IMR-90 (cell line): ENCODE results near the gene DAB1. TPM values are rescaled to one million over a fixed set of nuclear protein-coding genes. Genes with fewer than 3 reads are reported as not detected.

ENCODE experiments used
- ATAC-seq: fragments of 200-7000 bp; cut with Tn5 transposase; 2 replicates; pipeline ENCODE4 v1.9.1; 2020; ENCODE audit warnings: low read depth, mild to moderate bottlenecking, moderate library complexity
- BruUV-seq: library from RNA; stranded (reverse); fragments of 400-500 nt; replicated peaks from 2 replicates; lab custom pipeline; 2021; lab: Mats Ljungman, UMichigan
- CTCF ChIA-PET: fragments of 300-600 bp; formaldehyde crosslinking; extraction: SDS; loops from one replicate; lab custom pipeline; 2021; ENCODE audit warnings: antibody characterized with exemption; lab: Yijun Ruan, JAX
- POLR2A ChIA-PET: fragments of 300-600 bp; sonication (Branson Sonifier 250); formaldehyde crosslinking; loops from one replicate; lab custom pipeline; 2022; ENCODE audit warnings: antibody characterized with exemption; ENCODE audit not compliant: unreplicated experiment; lab: Charles Lee
- DNase-seq: peaks from one replicate; pipeline ENCODE4 v3.0.0; 2013
- H2AFZ ChIP-seq: replicated peaks from 2 replicates; pipeline ENCODE3; 2013; ENCODE audit warnings: low read length, mild to moderate bottlenecking; ENCODE audit not compliant: poor library complexity
- H2AK5ac ChIP-seq: 2 replicates; pipeline ENCODE4 v1.6.1; 2013; ENCODE audit warnings: low read depth, low read length, inconsistent platforms
- H2AK9ac ChIP-seq: replicated peaks from 2 replicates; pipeline ENCODE3; 2013; ENCODE audit warnings: mild to moderate bottlenecking, low read depth, low read length, moderate library complexity; ENCODE audit not compliant: poor library complexity
- H2BK120ac ChIP-seq: 2 replicates; pipeline ENCODE4 v1.6.1; 2013; ENCODE audit warnings: low read depth, low read length, inconsistent platforms
- H2BK15ac ChIP-seq: 3 replicates; pipeline ENCODE4 v1.6.1; 2013; ENCODE audit warnings: low read depth, low read length, inconsistent platforms
- H2BK20ac ChIP-seq: 2 replicates; pipeline ENCODE4 v1.6.1; 2013; ENCODE audit warnings: low read depth, mild to moderate bottlenecking, inconsistent platforms, low read length, moderate library complexity
- H2BK5ac ChIP-seq: 2 replicates; pipeline ENCODE4 v1.6.1; 2013; ENCODE audit warnings: mild to moderate bottlenecking, low read depth, low read length, inconsistent platforms; ENCODE audit not compliant: poor library complexity, severe bottlenecking
- H3K14ac ChIP-seq: replicated peaks from 2 replicates; pipeline ENCODE4 v1.6.1; 2013; ENCODE audit warnings: low read depth, low read length, inconsistent platforms
- H3K18ac ChIP-seq: 2 replicates; pipeline ENCODE4 v1.6.1; 2013; ENCODE audit warnings: low read depth, low read length, control low read depth
- H3K23ac ChIP-seq: 2 replicates; pipeline ENCODE4 v1.6.1; 2013; ENCODE audit warnings: low read depth, low read length, inconsistent platforms
- H3K27ac ChIP-seq: 2 replicates; pipeline ENCODE4 v1.5.1; 2013; ENCODE audit warnings: mild to moderate bottlenecking, control low read depth, low read length; ENCODE audit not compliant: insufficient read depth
- H3K27me3 ChIP-seq: 2 replicates; pipeline ENCODE4 v1.6.1; 2013; ENCODE audit warnings: low read length; ENCODE audit not compliant: control insufficient read depth, insufficient read depth
- H3K36me3 ChIP-seq: 2 replicates; pipeline ENCODE4 v1.6.1; 2013; ENCODE audit warnings: low read length, mixed read lengths; ENCODE audit not compliant: control insufficient read depth, insufficient read depth
- H3K4ac ChIP-seq: 2 replicates; pipeline ENCODE4 v1.6.1; 2013; ENCODE audit warnings: low read depth, low read length, inconsistent platforms
- H3K4me1 ChIP-seq: 2 replicates; pipeline ENCODE4 v1.6.1; 2013; ENCODE audit warnings: low read length, mixed read lengths; ENCODE audit not compliant: control insufficient read depth, insufficient read depth
- H3K4me2 ChIP-seq: 2 replicates; pipeline ENCODE4 v1.6.1; 2013; ENCODE audit warnings: low read depth, mild to moderate bottlenecking, control low read depth, low read length, moderate library complexity
- H3K4me3 ChIP-seq: 2 replicates; pipeline ENCODE4 v1.5.1; 2013; ENCODE audit warnings: low read depth, mild to moderate bottlenecking, control low read depth, low read length, moderate library complexity; ENCODE audit not compliant: insufficient read depth
- H3K56ac ChIP-seq: 2 replicates; pipeline ENCODE4 v1.6.1; 2013; ENCODE audit warnings: low read length, inconsistent platforms; ENCODE audit not compliant: insufficient read depth; ENCODE audit errors: extremely low read depth
- H3K79me1 ChIP-seq, 2 experiments: 2 replicates each; pipeline ENCODE4 v1.6.1; 2013; ENCODE audit warnings: low read length in 2 of 2, inconsistent platforms in 1 of 2, low read depth in 1 of 2
- H3K9ac ChIP-seq: 2 replicates; pipeline ENCODE4 v1.6.1; 2013; ENCODE audit warnings: low read depth, low read length, control low read depth
- H3K9me1 ChIP-seq: 2 replicates; pipeline ENCODE4 v1.6.1; 2013; ENCODE audit warnings: low read length, inconsistent platforms; ENCODE audit not compliant: insufficient read depth
- H3K9me3 ChIP-seq: 2 replicates; pipeline ENCODE4 v1.6.1; 2013; ENCODE audit warnings: low read length; ENCODE audit not compliant: control insufficient read depth, insufficient read depth
- H4K20me1 ChIP-seq: 2 replicates; pipeline ENCODE4 v1.6.1; 2013; ENCODE audit warnings: low read length, inconsistent platforms; ENCODE audit not compliant: insufficient read depth
- H4K5ac ChIP-seq: 2 replicates; pipeline ENCODE4 v1.6.1; 2013; ENCODE audit warnings: mild to moderate bottlenecking, low read depth, low read length, control low read depth
- H4K8ac ChIP-seq, 2 experiments: 2 replicates each; pipeline ENCODE4 v1.6.1; 2013; ENCODE audit warnings: low read depth in 2 of 2, low read length in 2 of 2, control low read depth in 1 of 2, inconsistent platforms in 1 of 2
- H4K91ac ChIP-seq: 2 replicates; pipeline ENCODE4 v1.6.1; 2013; ENCODE audit warnings: low read depth, low read length, inconsistent platforms; ENCODE audit not compliant: insufficient read depth
- BHLHE40 ChIP-seq: fragments of 150-350 bp; IDR thresholded peaks from 2 replicates; pipeline ENCODE4 v1.6.1; 2016; ENCODE audit warnings: mild to moderate bottlenecking, low read depth, low read length
- CEBPB ChIP-seq: IDR thresholded peaks from 2 replicates; pipeline ENCODE4 v1.6.1; 2012; ENCODE audit warnings: low read depth, low read length, improper control_type of control experiment
- CHD1 ChIP-seq: IDR thresholded peaks from 2 replicates; pipeline ENCODE4 v1.6.1; 2012; ENCODE audit warnings: low read depth, low read length, improper control_type of control experiment
- FOS ChIP-seq: fragments of 150-350 bp; IDR thresholded peaks from 2 replicates; pipeline ENCODE4 v1.6.1; 2016; ENCODE audit warnings: low read depth, low read length
- MAFK ChIP-seq: IDR thresholded peaks from 2 replicates; pipeline ENCODE4 v1.6.1; 2012; ENCODE audit warnings: low read depth, low read length, improper control_type of control experiment
- MAZ ChIP-seq: IDR thresholded peaks from 2 replicates; pipeline ENCODE4 v1.6.1; 2012; ENCODE audit warnings: low read depth, mild to moderate bottlenecking, low read length, improper control_type of control experiment, moderate library complexity, borderline replicate concordance
- MXI1 ChIP-seq: IDR thresholded peaks from 2 replicates; pipeline ENCODE4 v1.6.1; 2012; ENCODE audit warnings: low read depth, mild to moderate bottlenecking, low read length, moderate library complexity, borderline replicate concordance
- NFE2L2 ChIP-seq: fragments of 150-350 bp; IDR thresholded peaks from 2 replicates; pipeline ENCODE4 v1.6.1; 2016; ENCODE audit warnings: low read depth, mild to moderate bottlenecking, low read length
- POLR2A ChIP-seq: IDR thresholded peaks from 2 replicates; pipeline ENCODE4 v1.6.1; 2012; ENCODE audit warnings: mild to moderate bottlenecking, low read depth, low read length
- RAD21 ChIP-seq: IDR thresholded peaks from 2 replicates; pipeline ENCODE4 v1.6.1; 2012; ENCODE audit warnings: low read length, improper control_type of control experiment
- RCOR1 ChIP-seq: IDR thresholded peaks from 2 replicates; pipeline ENCODE4 v1.6.1; 2012; ENCODE audit warnings: mild to moderate bottlenecking, low read length, improper control_type of control experiment; ENCODE audit not compliant: insufficient replicate concordance
- RFX5 ChIP-seq: IDR thresholded peaks from 2 replicates; pipeline ENCODE4 v1.8.0; 2012; ENCODE audit warnings: low read depth, mild to moderate bottlenecking, low read length, moderate library complexity
- SMC3 ChIP-seq: fragments of 150-350 bp; IDR thresholded peaks from 2 replicates; pipeline ENCODE4 v1.6.1; 2016; ENCODE audit warnings: low read depth, mild to moderate bottlenecking, antibody characterized with exemption, low read length, moderate library complexity
- WGBS, 2 experiments: methylation state at CpG; one replicate each; pipeline versions ENCODE4 v1.1.5 to v1.1.7; 2013; ENCODE audit warnings: missing lambda C conversion rate in 2 of 2; ENCODE audit not compliant: insufficient read length in 1 of 2; ENCODE audit errors: extremely low coverage in 2 of 2; 5-methylcytosine and 5-hydroxymethylcytosine counted together
- dilution Hi-C: fragments of 300-500 bp; cut with HindIII; formaldehyde crosslinking; loops from one replicate; pipeline ENCODE4 v1.14.3; 2018; ENCODE audit warnings: low sequenced_read_pairs; ENCODE audit not compliant: unreplicated experiment
- in situ Hi-C: fragments of 300-500 bp; cut with MboI; formaldehyde crosslinking; loops from 3 replicates; pipeline ENCODE4 v1.14.3; 2019; ENCODE audit warnings: low sequenced_read_pairs, inconsistent platforms, mixed read lengths
- intact Hi-C: fragments of 100-400 bp; cut with micrococcal nuclease; formaldehyde crosslinking; loops from 2 replicates; pipeline ENCODE4 v1.10.0; 2022
- polyA plus RNA-seq, 3 experiments: library from polyadenylated mRNA; depleted of rRNA; stranded (reverse); fragments of >200 nt; gene quantifications; 2 replicates each; pipeline ENCODE4 v1.2.3, GENCODE V29; 2012; ENCODE audit warnings: low replicate concordance in 1 of 3
- total RNA-seq: library from RNA; depleted of rRNA; stranded (reverse); fragments of >200 nt; gene quantifications from 2 replicates; pipeline ENCODE4 v1.2.3, GENCODE V29; 2012
- TF ChIP-seq, protein P1 (sequence below): conservative IDR thresholded peaks from 2 replicates; pipeline ENCODE4 v1.5.1; 2012; ENCODE audit warnings: mild to moderate bottlenecking, low read depth, low read length, improper control_type of control experiment
- TF ChIP-seq, protein P2 (sequence below): fragments of 150-350 bp; IDR thresholded peaks from 2 replicates; pipeline ENCODE4 v1.6.1; 2016; ENCODE audit warnings: low read depth, mild to moderate bottlenecking, low read length, moderate library complexity, borderline replicate concordance
- TF ChIP-seq, protein P3 (sequence below): fragments of 150-350 bp; IDR thresholded peaks from 2 replicates; pipeline ENCODE4 v1.6.1; 2017; ENCODE audit warnings: mild to moderate bottlenecking, antibody characterized with exemption, low read length, low read depth

Gene DAB1
- total and polyA plus RNA-seq, 2 of the 4 experiments (the other 2 are of a cell fraction) = 0.18 to 0.41 TPM

DNA sequence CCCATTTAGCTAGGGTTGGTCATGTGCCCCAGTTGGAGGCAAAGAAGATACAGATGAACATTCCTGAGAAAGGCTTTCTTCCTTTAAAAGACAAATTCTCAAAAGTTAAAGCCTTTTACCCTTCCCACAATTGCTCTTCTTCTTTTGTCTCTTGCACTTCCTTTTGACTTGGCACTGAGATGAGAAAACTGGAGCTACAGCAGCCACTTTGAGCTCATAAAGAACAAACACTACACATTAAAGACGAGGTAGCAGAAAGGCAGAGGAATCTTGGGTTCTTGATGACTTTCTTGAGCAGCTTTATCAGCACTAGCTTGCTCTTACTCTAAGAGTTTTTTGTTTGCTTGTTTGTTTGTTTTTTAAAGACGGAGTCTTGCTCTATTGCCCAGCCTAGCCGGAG, 92.2 kb downstream of the DAB1 start:
- CTCF ChIA-PET = no interaction called here
- in situ Hi-C loops (no loop called here), intact Hi-C loops (loop anchor here (2.0 kb wide), 1 partner anchor 31 kb away; no protein-coding TSS in a partner anchor), dilution Hi-C loops (no loop called here)
- no peaks in the 10 kb centered on the region for H3K36me3 ChIP-seq
- no peaks in the 10 kb centered on the region for H3K27me3 ChIP-seq
- no peak overlapping the region for H3K27ac ChIP-seq
- ATAC-seq (no peak), DNase-seq (no peak)
- H2AK9ac ChIP-seq = no peak overlapping the region
- H4K8ac ChIP-seq = no peak overlapping the region
- H3K4me2 ChIP-seq = no peak overlapping the region
- no peak overlapping the region for H3K9ac ChIP-seq
- no peaks in the 10 kb centered on the region for H3K9me3 ChIP-seq
- no peak overlapping the region for H2BK20ac ChIP-seq
- H3K23ac ChIP-seq = no peak overlapping the region
- H3K4me3 ChIP-seq = no peak overlapping the region
- no CpG with 5 or more reads among the region's 3 CpGs for WGBS, 2 experiments
- no peak overlapping the region for H2BK5ac ChIP-seq
- no peak overlapping the region for H3K56ac ChIP-seq
- no peak overlapping the region for H2AFZ ChIP-seq
- H2AK5ac ChIP-seq = no peak overlapping the region
- no peak overlapping the region for H4K91ac ChIP-seq
- H3K18ac ChIP-seq = no peak overlapping the region
- POLR2A ChIA-PET = no interaction called here
- no peaks in the 10 kb centered on the region for H3K79me1 ChIP-seq
- BruUV-seq = no TSS peak
- H4K5ac ChIP-seq = no peak overlapping the region
- no peaks in the 10 kb centered on the region for H3K4me1 ChIP-seq
- no peak overlapping the region for H2BK120ac ChIP-seq
- no peaks in the 10 kb centered on the region for H4K20me1 ChIP-seq
- no peak overlapping the region for H2BK15ac ChIP-seq
- no peak overlapping the region for H3K4ac ChIP-seq
- no peak for TF ChIP-seq MAZ
- TF ChIP-seq, protein P1, sequence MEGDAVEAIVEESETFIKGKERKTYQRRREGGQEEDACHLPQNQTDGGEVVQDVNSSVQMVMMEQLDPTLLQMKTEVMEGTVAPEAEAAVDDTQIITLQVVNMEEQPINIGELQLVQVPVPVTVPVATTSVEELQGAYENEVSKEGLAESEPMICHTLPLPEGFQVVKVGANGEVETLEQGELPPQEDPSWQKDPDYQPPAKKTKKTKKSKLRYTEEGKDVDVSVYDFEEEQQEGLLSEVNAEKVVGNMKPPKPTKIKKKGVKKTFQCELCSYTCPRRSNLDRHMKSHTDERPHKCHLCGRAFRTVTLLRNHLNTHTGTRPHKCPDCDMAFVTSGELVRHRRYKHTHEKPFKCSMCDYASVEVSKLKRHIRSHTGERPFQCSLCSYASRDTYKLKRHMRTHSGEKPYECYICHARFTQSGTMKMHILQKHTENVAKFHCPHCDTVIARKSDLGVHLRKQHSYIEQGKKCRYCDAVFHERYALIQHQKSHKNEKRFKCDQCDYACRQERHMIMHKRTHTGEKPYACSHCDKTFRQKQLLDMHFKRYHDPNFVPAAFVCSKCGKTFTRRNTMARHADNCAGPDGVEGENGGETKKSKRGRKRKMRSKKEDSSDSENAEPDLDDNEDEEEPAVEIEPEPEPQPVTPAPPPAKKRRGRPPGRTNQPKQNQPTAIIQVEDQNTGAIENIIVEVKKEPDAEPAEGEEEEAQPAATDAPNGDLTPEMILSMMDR = no peak
- TF ChIP-seq, protein P2, sequence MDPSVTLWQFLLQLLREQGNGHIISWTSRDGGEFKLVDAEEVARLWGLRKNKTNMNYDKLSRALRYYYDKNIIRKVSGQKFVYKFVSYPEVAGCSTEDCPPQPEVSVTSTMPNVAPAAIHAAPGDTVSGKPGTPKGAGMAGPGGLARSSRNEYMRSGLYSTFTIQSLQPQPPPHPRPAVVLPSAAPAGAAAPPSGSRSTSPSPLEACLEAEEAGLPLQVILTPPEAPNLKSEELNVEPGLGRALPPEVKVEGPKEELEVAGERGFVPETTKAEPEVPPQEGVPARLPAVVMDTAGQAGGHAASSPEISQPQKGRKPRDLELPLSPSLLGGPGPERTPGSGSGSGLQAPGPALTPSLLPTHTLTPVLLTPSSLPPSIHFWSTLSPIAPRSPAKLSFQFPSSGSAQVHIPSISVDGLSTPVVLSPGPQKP = no peak
- TF ChIP-seq SMC3 = no peak
- TF ChIP-seq FOS = no peak
- TF ChIP-seq CEBPB = no peak
- TF ChIP-seq, protein P3, sequence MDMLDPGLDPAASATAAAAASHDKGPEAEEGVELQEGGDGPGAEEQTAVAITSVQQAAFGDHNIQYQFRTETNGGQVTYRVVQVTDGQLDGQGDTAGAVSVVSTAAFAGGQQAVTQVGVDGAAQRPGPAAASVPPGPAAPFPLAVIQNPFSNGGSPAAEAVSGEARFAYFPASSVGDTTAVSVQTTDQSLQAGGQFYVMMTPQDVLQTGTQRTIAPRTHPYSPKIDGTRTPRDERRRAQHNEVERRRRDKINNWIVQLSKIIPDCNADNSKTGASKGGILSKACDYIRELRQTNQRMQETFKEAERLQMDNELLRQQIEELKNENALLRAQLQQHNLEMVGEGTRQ = no peak
- no peak for TF ChIP-seq CHD1
- TF ChIP-seq BHLHE40 = no peak
- TF ChIP-seq MAFK = no peak
- TF ChIP-seq NFE2L2 = no peak
- TF ChIP-seq POLR2A = no peak
- TF ChIP-seq RCOR1 = no peak
- no peak for TF ChIP-seq RAD21
- no peak for TF ChIP-seq RFX5
- no peak for TF ChIP-seq MXI1
- no peaks in the 10 kb centered on the region for H3K9me1 ChIP-seq
- no peak overlapping the region for H3K14ac ChIP-seq
